Body of pancreas (tissue), 4 donors: ENCODE results near the gene SEMA6C. TPM values are rescaled to one million over a fixed set of nuclear protein-coding genes. Genes with fewer than 3 reads are reported as not detected.

ENCODE experiments used
- ATAC-seq: fragments of 150-250 bp; one replicate; pipeline ENCODE4 v1.9.1; 2016
- DNase-seq, 4 donors: peaks; one replicate each; pipeline ENCODE4 v3.0.0-alpha.2; 2019
- H3K27ac ChIP-seq, 4 donors: fragments of 200-600 bp; sonication (generic); 1 replicate in 3 of 4; 2 replicates in 1 of 4; pipeline versions ENCODE4 v1.5.1 to v1.6.1; 2016 to 2019; ENCODE audit warnings: mild to moderate bottlenecking in 1 of 4, mixed read lengths in 1 of 4, moderate library complexity in 1 of 4
- H3K27me3 ChIP-seq, 2 donors: fragments of 200-600 bp; sonication (generic); one replicate each; pipeline ENCODE4 v1.6.0; 2016; ENCODE audit warnings: mild to moderate bottlenecking in 1 of 2
- H3K36me3 ChIP-seq, 2 donors: fragments of 200-600 bp; sonication (generic); replicated peaks in 1 of 2; 2 replicates each; pipeline ENCODE4 v1.5.1; 2016; ENCODE audit warnings: low read depth in 2 of 2; ENCODE audit not compliant: insufficient read depth in 1 of 2
- H3K4me1 ChIP-seq: fragments of 200-600 bp; sonication (generic); one replicate; pipeline ENCODE4 v1.6.0; 2016
- H3K4me3 ChIP-seq, 2 donors: fragments of 200-600 bp; sonication (generic); 1 replicate in 1 of 2; 2 replicates in 1 of 2; pipeline ENCODE4 v1.5.1; 2016 to 2019
- H3K9me3 ChIP-seq, 3 donors: fragments of 200-600 bp; sonication (generic); 1 replicate in 2 of 3; 2 replicates in 1 of 3; pipeline ENCODE4 v1.5.1; 2016
- POLR2A ChIP-seq, 3 donors: fragments of 450-650 bp; IDR thresholded peaks; one replicate each; pipeline ENCODE4 v1.6.1; 2016; ENCODE audit warnings: antibody characterized with exemption in 3 of 3, mild to moderate bottlenecking in 2 of 3
- WGBS, 2 donors: methylation state at CpG; one replicate each; pipeline ENCODE4 v1.1.5; 2017; 5-methylcytosine and 5-hydroxymethylcytosine counted together
- intact Hi-C: fragments of 100-400 bp; cut with DNase I; formaldehyde crosslinking; loops from one replicate; pipeline ENCODE4 v1.15.1; 2023
- total RNA-seq, 2 donors: library from RNA; depleted of rRNA; stranded (reverse); fragments of >200 nt; gene quantifications; one replicate each; pipeline ENCODE4 v1.1.0, GENCODE V29; 2016
- TF ChIP-seq, protein P1 (sequence below), 7 experiments: fragments of 450-650 bp in 4 of 7; fragments of 200-600 bp in 3 of 7; sonication (generic) in 3 of 7; IDR thresholded peaks; one replicate each; pipeline ENCODE4 v1.5.1; 2016 to 2019; ENCODE audit warnings: antibody characterized with exemption in 7 of 7

SEMA6C gene
- total RNA-seq, 2 donors from 2014 or later, result 3.6 to 5.3 TPM

DNA sequence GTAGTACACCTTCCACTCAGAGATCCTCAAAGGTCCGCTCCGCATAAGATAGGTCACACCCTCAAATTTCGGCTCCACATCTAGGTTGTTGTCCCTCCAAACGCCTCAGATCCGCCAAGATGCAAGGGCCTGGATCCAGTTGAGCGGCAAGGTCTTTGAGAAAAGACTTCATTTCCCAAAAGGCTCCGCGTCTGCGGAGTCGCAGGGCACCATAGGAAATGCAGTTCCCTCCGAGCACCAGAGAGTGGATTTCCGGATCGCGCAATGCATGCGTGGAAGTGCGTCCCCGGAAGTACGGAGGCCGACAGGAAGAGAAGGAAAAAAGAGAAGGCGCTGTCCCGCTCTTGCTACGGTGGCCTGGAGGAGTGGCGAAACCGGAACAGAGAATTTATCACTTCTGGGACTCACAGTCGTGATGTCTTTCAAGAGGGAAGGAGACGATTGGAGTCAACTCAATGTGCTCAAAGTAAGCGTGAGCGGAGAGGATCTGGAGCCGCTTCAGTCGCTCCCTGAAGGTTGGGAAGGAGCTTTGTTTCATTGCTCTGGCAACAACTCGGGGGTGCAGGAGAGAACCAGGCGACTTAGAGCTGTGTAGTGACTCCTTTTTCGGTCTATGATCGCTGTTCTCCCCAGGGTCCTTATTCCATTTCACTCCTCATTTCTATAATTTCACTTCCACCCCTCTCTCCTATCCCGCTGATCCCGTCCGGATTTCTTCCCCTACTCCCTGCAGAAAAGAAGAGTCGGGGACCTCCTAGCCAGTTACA lies 19.5 kb upstream of the SEMA6C start, which contains the start of the genes LYSMD1 and SCNM1:
LYSMD1 (minus strand) TSS at position 165 of the 767 bp plus-strand sequence. CDS start 644 bp downstream, outside the sequence.
SCNM1 (plus strand) TSS at position 407 of the 767 bp plus-strand sequence; CDS start at position 416, 9 bp downstream.
- peak; percentile 97 for ATAC-seq
- TF ChIP-seq POLR2A (IDR thresholded peaks at IDR 0.05), result peak in 2 of 3 donors; percentile 42 to 57
- TF ChIP-seq, protein P1, sequence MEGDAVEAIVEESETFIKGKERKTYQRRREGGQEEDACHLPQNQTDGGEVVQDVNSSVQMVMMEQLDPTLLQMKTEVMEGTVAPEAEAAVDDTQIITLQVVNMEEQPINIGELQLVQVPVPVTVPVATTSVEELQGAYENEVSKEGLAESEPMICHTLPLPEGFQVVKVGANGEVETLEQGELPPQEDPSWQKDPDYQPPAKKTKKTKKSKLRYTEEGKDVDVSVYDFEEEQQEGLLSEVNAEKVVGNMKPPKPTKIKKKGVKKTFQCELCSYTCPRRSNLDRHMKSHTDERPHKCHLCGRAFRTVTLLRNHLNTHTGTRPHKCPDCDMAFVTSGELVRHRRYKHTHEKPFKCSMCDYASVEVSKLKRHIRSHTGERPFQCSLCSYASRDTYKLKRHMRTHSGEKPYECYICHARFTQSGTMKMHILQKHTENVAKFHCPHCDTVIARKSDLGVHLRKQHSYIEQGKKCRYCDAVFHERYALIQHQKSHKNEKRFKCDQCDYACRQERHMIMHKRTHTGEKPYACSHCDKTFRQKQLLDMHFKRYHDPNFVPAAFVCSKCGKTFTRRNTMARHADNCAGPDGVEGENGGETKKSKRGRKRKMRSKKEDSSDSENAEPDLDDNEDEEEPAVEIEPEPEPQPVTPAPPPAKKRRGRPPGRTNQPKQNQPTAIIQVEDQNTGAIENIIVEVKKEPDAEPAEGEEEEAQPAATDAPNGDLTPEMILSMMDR (IDR thresholded peaks at IDR 0.05), result peak in 4 of 7 experiments; percentile 35 to 59 (median 38)
- peak; percentile 96 to 99 (median 97) for DNase-seq
- 0 to 1% methylated on average over 35 to 38 of the region's 38 CpGs for WGBS, 2 donors
- Histone ChIP-seq H3K9me3 (no peaks in the 10 kb centered on the region), H3K27ac (peak within 1 kb of the TSS; percentile 55 to 74 (median 64)), H3K4me1 (peaks cover 24% of the 10 kb centered on the region), H3K4me3 (peak within 1 kb of the TSS; percentile 20 to 59), H3K27me3 (no peaks in the 10 kb centered on the region), H3K36me3 (peaks cover under 1 to 3% of the 10 kb centered on the region in 2 donors)
- intact Hi-C loops, result no loop called here

DNA sequence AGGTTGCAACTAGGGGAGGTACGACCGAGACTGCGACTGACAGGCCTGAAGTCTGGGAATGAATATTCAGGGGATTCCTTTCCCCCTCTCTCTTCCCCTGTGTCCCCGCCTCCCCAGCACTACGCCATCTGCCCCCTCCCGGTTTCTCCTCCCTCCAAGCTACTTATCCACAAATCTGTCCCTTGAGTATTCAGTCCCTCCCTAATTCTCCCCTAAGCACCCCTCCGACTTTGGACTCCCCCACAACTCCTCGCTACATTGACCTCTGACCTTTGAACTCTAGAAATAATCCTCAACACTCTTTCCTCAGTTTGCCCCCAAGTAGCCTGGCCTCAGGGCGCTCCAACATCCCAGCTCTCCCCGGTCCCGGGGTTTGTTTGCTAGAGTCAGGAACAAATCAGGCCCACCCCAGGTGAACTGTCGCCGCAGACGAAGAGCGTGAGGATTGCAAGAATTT lies 18.9 kb upstream of the SEMA6C start:
- whole genome bisulfite sequencing, 2 donors, result 3 to 4% methylated on average over 15 of the region's 15 CpGs
- ATAC-seq (peak; percentile 25), DNase-seq (peak in 2 of 4 donors; percentile 31 to 39)
- H3K4me1 ChIP-seq, result peaks cover 24% of the 10 kb centered on the region
- TF ChIP-seq, protein P1 (IDR thresholded peaks at IDR 0.05), result no peak
- no peak for TF ChIP-seq POLR2A (IDR thresholded peaks at IDR 0.05)
- H3K27me3 ChIP-seq, result no peaks in the 10 kb centered on the region
- H3K9me3 ChIP-seq, result no peaks in the 10 kb centered on the region
- H3K36me3 ChIP-seq, result peaks cover 3% of the 10 kb centered on the region in 2 donors
- peak overlapping the region; percentile 55 to 74 (median 64) for H3K27ac ChIP-seq
- intact Hi-C loops, result no loop called here
- H3K4me3 ChIP-seq, result peak overlapping the region; percentile 20 to 59

DNA sequence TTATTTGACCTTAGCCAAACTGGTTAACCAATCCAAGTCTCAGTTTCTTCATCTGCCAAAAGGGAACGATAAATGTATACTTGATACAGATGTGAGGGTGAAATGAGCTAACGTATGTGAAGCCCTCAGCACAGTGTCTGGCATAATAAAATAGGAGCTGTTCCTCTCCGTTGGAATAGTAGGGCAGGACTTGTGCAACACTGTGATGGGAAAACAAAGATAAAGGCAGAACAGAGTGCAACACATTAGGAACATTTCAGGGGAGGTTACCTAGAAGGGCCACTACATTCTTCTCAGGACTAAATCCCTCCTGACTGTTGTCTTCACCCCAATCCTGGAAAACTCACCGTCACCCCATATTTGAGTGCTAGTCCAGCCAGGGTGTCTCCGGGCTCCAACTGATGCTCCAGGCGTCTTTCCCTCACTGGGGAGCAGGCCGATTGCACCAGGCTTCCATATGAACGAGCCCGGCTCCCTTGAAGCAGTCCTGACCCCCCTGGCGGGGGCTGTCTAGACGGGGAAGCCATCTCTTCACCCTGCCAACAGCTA lies 18.4 kb upstream of the SEMA6C start:
- TF ChIP-seq, protein P1 (IDR thresholded peaks at IDR 0.05), result no peak
- TF ChIP-seq POLR2A (IDR thresholded peaks at IDR 0.05), result no peak
- WGBS, 2 donors, result 16 to 25% methylated on average over 10 to 11 of the region's 11 CpGs
- Histone ChIP-seq H3K4me3 (peak overlapping the region in 1 of 2 donors; percentile 20), H3K4me1 (peaks cover 24% of the 10 kb centered on the region), H3K36me3 (peaks cover 3% of the 10 kb centered on the region in 2 donors), H3K9me3 (no peaks in the 10 kb centered on the region), H3K27me3 (no peaks in the 10 kb centered on the region), H3K27ac (peak overlapping the region; percentile 55 to 74 (median 64))
- DNase-seq (peak in 1 of 4 donors; percentile 36), ATAC-seq (peak; percentile 7)
- intact Hi-C loops, result no loop called here

DNA sequence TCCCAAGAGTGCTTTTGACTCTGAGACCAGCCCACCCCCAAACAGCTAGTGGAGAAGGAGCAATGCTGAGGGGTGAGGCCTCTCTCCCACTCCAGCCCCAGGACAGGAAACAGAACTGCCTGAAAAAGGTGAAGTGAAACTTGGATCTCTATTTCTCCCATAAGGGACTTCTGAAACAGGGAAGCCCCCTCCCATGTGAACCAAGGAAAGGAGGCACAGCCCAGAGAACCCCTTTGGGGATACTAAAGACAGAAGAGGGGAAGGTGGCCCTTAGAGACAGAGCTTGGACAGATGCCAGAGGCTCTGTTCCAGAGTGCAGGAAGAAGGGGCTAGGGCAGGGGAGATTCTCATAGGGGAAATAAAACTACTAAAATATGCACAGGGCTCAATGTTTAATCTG lies 12.9 kb upstream of the SEMA6C start:
- Histone ChIP-seq H3K36me3 (peaks cover 3% of the 10 kb centered on the region in 2 donors), H3K4me1 (peaks cover 5% of the 10 kb centered on the region)
- intact Hi-C loops, result loop anchor here (10.0 kb wide), 1 partner anchor 65 kb away; no protein-coding TSS in a partner anchor

More for the DNA sequence above, 12.9 kb upstream of the SEMA6C start:
- no peaks in the 10 kb centered on the region for H3K27me3 ChIP-seq
- H3K4me3 ChIP-seq, result no peak overlapping the region
- H3K9me3 ChIP-seq, result no peaks in the 10 kb centered on the region
- DNase-seq (no peak), ATAC-seq (no peak)
- H3K27ac ChIP-seq, result no peak overlapping the region
- TF ChIP-seq, protein P1 (IDR thresholded peaks at IDR 0.05), result no peak
- no peak for TF ChIP-seq POLR2A (IDR thresholded peaks at IDR 0.05)
